Neutrophil (primary cell): ENCODE data around the gene DRC7.

ENCODE experiments used
- H3K27ac ChIP-seq: fragments of 200-600 bp; sonication (generic); 2 replicates; pipeline ENCODE4 v1.5.1; 2016; ENCODE audit warnings: mild to moderate bottlenecking, moderate library complexity
- H3K27me3 ChIP-seq: fragments of 200-600 bp; sonication (generic); 2 replicates; pipeline ENCODE4 v1.6.0; 2016; ENCODE audit warnings: mild to moderate bottlenecking
- H3K36me3 ChIP-seq: fragments of 200-600 bp; sonication (generic); 2 replicates; pipeline ENCODE4 v1.5.1; 2017
- H3K4me1 ChIP-seq, 2 experiments: fragments of 200-600 bp in 1 of 2; sonication (generic) in 1 of 2; 1 replicate in 1 of 2; 2 replicates in 1 of 2; pipeline versions ENCODE4 v1.5.1 to v1.6.1; 2013 to 2016; ENCODE audit warnings: low read depth in 1 of 2, low read length in 1 of 2, mild to moderate bottlenecking in 1 of 2, moderate library complexity in 1 of 2; ENCODE audit not compliant: control insufficient read depth in 1 of 2, insufficient read depth in 1 of 2
- H3K4me3 ChIP-seq, 2 experiments: fragments of 200-600 bp in 1 of 2; sonication (generic) in 1 of 2; 1 replicate in 1 of 2; 2 replicates in 1 of 2; pipeline ENCODE4 v1.5.1; 2013 to 2016; ENCODE audit warnings: low read depth in 1 of 2, low read length in 1 of 2, mild to moderate bottlenecking in 1 of 2, moderate library complexity in 1 of 2
- H3K9me3 ChIP-seq: fragments of 200-600 bp; sonication (generic); 2 replicates; pipeline ENCODE4 v1.5.1; 2016
- CTCF ChIP-seq: fragments of 200-600 bp; sonication (generic); IDR thresholded peaks from 2 replicates; pipeline ENCODE4 v1.5.1; 2016; ENCODE audit warnings: antibody characterized with exemption

The DRC7 gene

DNA sequence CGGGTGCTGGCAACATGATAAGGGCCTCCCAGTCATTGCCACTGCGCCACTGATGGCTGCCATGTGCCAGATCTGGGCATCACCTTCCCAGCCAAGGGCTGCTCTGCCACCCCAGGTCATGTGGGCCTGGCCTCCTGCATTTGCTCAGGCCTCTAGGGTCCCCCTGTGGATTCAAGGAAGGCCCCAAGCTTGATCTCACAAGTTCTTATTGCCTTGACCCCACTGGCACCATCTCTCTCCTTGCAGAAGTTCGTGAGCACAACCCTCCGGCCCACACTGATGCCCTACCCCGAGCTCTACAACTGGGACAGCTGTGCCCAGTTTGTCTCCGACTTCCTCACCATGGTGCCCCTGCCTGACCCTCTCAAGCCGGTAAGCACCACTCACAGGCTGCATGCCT, 5.3 kb downstream of the DRC7 start:
- no peak overlapping the region for H3K4me3 ChIP-seq
- no peaks in the 10 kb centered on the region for H3K27me3 ChIP-seq
- no peak overlapping the region for H3K27ac ChIP-seq
- H3K4me1 ChIP-seq: peaks cover 12 to 15% of the 10 kb centered on the region in 2 experiments
- H3K9me3 ChIP-seq: no peaks in the 10 kb centered on the region
- TF ChIP-seq CTCF: no peak
- H3K36me3 ChIP-seq: no peaks in the 10 kb centered on the region

- Histone ChIP-seq H3K27me3 (no peaks in the 10 kb centered on the region), H3K9me3 (no peaks in the 10 kb centered on the region), H3K36me3 (no peaks in the 10 kb centered on the region), H3K4me1 (peaks cover 2 to 4% of the 10 kb centered on the region in 2 experiments), H3K27ac (no peak overlapping the region), H3K4me3 (no peak overlapping the region)
- TF ChIP-seq CTCF: no peak
Measured at GRCh38 chr16:57700781-57701551, 6.4 kb downstream of the DRC7 start.

DNA sequence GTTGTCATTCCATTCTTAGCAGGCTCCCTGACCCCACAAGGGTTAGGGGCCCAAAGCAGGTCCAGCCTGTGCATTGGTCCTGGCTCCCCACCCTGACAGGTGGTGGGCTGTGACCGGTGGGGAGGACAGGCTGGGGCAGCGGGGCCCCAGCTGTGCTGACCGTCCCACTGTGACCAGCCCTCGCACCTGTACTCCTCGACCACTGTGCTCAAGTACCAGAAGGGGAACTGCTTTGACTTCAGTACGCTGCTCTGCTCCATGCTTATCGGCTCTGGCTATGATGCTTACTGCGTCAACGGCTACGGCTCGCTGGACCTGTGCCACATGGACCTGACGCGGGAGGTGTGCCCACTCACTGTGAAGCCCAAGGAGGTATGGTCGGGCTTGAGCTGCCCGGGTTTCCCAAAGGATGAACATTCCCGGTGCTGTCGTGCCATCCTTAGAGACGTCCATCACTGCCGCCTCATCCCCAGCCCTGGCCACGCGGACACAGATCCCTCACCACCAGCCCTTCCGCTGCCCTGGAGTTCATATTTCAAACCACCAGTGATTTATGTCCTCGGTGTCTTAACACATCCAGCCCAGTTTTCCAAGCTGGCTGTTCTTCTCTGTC, 7.3 kb downstream of the DRC7 start:
- no peak overlapping the region for H3K27ac ChIP-seq
- H3K27me3 ChIP-seq: no peaks in the 10 kb centered on the region
- no peaks in the 10 kb centered on the region for H3K36me3 ChIP-seq
- no peaks in the 10 kb centered on the region for H3K9me3 ChIP-seq
- H3K4me1 ChIP-seq: no peaks in the 10 kb centered on the region
- no peak overlapping the region for H3K4me3 ChIP-seq
- no peak for TF ChIP-seq CTCF

- H3K36me3 ChIP-seq: no peaks in the 10 kb centered on the region
- H3K4me3 ChIP-seq: no peak overlapping the region
- H3K27ac ChIP-seq: no peak overlapping the region
- TF ChIP-seq CTCF: no peak
- H3K4me1 ChIP-seq: no peaks in the 10 kb centered on the region
- H3K27me3 ChIP-seq: no peaks in the 10 kb centered on the region
- H3K9me3 ChIP-seq: no peaks in the 10 kb centered on the region
Measured at GRCh38 chr16:57703416-57704010, 8.9 kb downstream of the DRC7 start.

DNA sequence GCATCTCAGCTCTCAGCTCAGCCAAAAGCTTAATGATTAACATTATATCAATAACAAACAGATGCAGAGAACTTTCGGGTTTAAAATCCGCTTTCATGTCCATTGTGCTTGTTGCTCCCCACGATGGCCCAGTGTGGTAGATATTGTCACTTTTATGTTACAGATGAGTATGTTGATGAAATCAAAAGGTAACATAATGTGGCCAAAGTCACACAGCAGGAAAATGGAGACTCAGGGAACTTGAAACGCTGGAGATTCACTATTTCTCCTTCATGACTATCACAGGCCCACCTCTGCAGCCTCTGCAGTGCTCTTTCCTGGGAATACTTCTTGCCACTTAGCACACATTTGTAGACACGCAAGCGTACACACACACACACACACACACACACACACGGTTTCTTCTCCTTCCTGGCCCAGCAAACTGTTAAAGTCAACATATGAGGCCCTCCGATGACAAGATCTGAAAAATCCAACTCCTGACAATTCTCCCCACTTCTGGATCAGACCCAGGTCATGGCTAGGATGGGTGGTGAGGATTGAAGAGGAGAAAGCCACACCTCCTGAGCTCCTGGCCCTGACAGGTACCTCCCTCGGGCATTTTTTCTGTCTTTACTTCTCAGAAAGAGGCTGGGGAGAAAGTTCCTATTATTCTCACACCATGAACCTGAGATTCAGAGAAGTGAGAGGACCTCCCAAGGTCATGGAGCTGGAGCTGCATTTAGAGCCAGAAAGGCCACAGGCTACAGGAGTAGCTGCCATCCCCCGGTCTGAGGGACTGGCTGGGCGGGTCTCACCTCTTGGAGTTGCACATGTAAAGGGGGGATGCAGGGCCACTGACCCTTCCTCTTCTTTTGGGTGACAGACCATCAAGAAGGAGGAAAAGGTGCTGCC, 9.7 kb downstream of the DRC7 start:
- no peaks in the 10 kb centered on the region for H3K4me1 ChIP-seq
- H3K27ac ChIP-seq: no peak overlapping the region
- no peaks in the 10 kb centered on the region for H3K36me3 ChIP-seq
- TF ChIP-seq CTCF: no peak
- no peaks in the 10 kb centered on the region for H3K27me3 ChIP-seq
- no peaks in the 10 kb centered on the region for H3K9me3 ChIP-seq
- no peak overlapping the region for H3K4me3 ChIP-seq
